Thymus (tissue), 11 donors: Measurements from ENCODE around the gene COL4A2. TPM values are rescaled to one million over a fixed set of nuclear protein-coding genes. Genes with fewer than 3 reads are reported as not detected.

Source experiments
- DNase-seq, 9 donors: peaks; one replicate each; pipeline ENCODE4 v3.0.0-alpha.2; 2013; ENCODE audit warnings: low spot score in 9 of 9, low read depth in 6 of 9, missing footprints in 1 of 9
- H3K27ac ChIP-seq, 2 donors: one replicate each; pipeline ENCODE4 v1.5.1; 2013; ENCODE audit warnings: control low read depth in 1 of 2, low read depth in 1 of 2, low read length in 1 of 2, mild to moderate bottlenecking in 1 of 2, moderate library complexity in 1 of 2
- H3K27me3 ChIP-seq, 2 donors: one replicate each; pipeline ENCODE4 v1.5.1; 2013; ENCODE audit warnings: low read length in 1 of 2; ENCODE audit not compliant: control insufficient read depth in 2 of 2, insufficient read depth in 1 of 2
- H3K36me3 ChIP-seq, 2 donors: one replicate each; pipeline ENCODE4 v1.5.1; 2013; ENCODE audit warnings: low read length in 1 of 2, mild to moderate bottlenecking in 1 of 2, moderate library complexity in 1 of 2; ENCODE audit not compliant: control insufficient read depth in 2 of 2, insufficient read depth in 2 of 2
- H3K4me1 ChIP-seq, 2 donors: one replicate each; pipeline ENCODE4 v1.5.1; 2013; ENCODE audit warnings: low read length in 2 of 2; ENCODE audit not compliant: control insufficient read depth in 2 of 2, insufficient read depth in 2 of 2
- H3K4me3 ChIP-seq, 2 donors: one replicate each; pipeline ENCODE4 v1.5.1; 2013; ENCODE audit warnings: low read length in 2 of 2, control low read depth in 1 of 2, mild to moderate bottlenecking in 1 of 2
- H3K9me3 ChIP-seq, 2 donors: one replicate each; pipeline ENCODE4 v1.5.1; 2013; ENCODE audit warnings: low read length in 1 of 2, mild to moderate bottlenecking in 1 of 2; ENCODE audit not compliant: control insufficient read depth in 2 of 2, insufficient read depth in 1 of 2
- WGBS: extraction: QIAGEN DNeasy Blood & Tissue Kit; methylation state at CpG from one replicate; pipeline ENCODE4 v1.1.7; 2013; 5-methylcytosine and 5-hydroxymethylcytosine counted together
- polyA plus RNA-seq: library from polyadenylated mRNA; stranded (reverse); fragments of 200-250 nt; gene quantifications from one replicate; pipeline ENCODE4 v1.2.3, GENCODE V29; 2013
- total RNA-seq: library from RNA; stranded (reverse); fragments of 120-200 nt; gene quantifications from one replicate; pipeline ENCODE4 v1.2.4, GENCODE V29; 2013
- donor health status: healthy.

Gene COL4A2
- total and polyA plus RNA-seq, 2 donors: 47.2 to 63.1 TPM

DNA sequence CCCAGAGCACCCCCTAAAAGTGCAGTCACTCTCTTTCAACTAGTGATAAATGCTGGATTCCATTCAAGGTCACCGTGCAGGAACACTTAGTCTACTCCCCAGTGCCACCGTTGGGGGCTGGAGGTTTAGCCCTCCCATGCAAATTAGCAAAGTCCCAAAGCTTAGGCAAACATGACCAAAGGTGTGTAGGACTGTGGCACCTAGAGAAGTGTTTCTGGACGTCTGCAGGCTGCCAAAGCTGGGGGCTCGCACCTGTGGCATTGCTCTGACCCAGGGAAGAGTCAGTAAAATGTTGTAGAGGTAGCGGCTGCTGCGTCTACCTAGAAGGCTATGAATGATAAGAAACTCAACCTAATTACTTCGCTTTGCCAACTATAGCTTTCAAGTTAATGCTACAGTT, 14.0 kb upstream of the COL4A2 start:
- H3K27me3 ChIP-seq: peaks cover 0 to 7% of the 10 kb centered on the region in 2 donors
- no peaks in the 10 kb centered on the region for H3K36me3 ChIP-seq
- no peaks in the 10 kb centered on the region for H3K4me1 ChIP-seq
- H3K4me3 ChIP-seq: no peak overlapping the region
- 92% methylated on average over 7 of the region's 7 CpGs for WGBS
- no peak overlapping the region for H3K27ac ChIP-seq
- DNase-seq: no peak
- no peaks in the 10 kb centered on the region for H3K9me3 ChIP-seq

DNA sequence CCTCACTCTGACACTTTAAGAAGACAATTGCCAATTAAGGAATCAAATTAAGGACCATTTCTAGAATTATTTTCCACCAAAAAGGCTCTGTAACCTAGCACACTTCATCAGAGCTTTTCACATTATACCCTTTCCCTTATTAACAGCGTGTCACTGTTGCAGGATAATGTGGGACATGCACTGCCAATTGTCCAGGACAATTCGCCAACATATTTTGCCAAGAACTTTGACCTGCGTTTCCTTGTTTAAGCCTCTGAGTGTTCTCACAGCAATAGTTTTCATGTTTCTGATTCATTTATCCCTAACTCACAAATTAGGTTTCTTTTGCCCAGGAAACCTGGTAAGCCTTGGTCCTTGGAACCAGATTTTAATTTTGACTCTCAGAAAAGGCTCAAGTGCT, 13.4 kb upstream of the COL4A2 start:
- Histone ChIP-seq H3K9me3 (no peaks in the 10 kb centered on the region), H3K27me3 (peaks cover 6 to 14% of the 10 kb centered on the region in 2 donors), H3K4me3 (no peak overlapping the region), H3K27ac (no peak overlapping the region), H3K36me3 (no peaks in the 10 kb centered on the region), H3K4me1 (no peaks in the 10 kb centered on the region)
- DNase-seq: no peak
- WGBS: 94% methylated on average over 3 of the region's 3 CpGs

DNA sequence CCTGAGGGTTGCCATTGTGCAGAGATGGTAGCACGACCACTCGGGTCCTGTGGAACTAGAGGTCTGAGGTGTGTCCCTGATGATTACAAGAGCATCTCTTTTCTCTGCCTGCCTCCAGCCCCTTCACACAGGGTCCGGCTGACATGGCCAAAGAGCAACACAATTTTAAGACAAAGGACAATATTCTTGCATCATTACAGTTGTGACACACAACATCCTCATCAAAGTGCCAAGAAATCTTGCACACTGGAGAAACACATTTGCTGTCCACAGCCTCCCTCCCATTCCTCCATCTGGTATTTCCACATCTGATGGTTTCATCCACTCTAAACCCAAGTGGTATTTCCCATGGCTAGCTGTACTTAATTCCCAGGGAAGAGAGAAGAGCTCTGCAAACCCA, 12.9 kb upstream of the COL4A2 start:
- H3K27me3 ChIP-seq: peaks cover 6 to 19% of the 10 kb centered on the region in 2 donors
- DNase-seq: no peak
- no peak overlapping the region for H3K4me3 ChIP-seq
- no peaks in the 10 kb centered on the region for H3K4me1 ChIP-seq
- no peaks in the 10 kb centered on the region for H3K36me3 ChIP-seq
- WGBS: 97% methylated on average over 3 of the region's 3 CpGs
- H3K9me3 ChIP-seq: no peaks in the 10 kb centered on the region
- H3K27ac ChIP-seq: no peak overlapping the region

DNA sequence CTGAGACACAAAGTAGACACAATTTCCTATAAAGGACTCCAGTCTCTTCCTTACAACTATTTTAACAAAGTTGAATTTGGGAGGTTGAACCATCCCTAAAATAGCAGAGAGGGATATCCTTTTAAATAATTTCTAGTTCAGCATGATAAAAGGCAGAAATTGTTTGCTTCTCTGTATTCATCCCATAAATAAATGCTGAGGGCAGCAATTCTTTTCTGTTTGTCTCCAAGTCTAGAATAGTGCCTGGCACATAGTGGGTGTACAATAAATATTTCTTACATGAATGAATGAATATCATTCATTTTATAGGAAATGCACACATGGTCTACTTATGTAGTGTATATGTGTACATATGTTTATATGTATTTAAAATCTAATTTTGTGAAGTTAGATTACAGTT, 12.5 kb upstream of the COL4A2 start:
- Histone ChIP-seq H3K9me3 (no peaks in the 10 kb centered on the region), H3K27ac (no peak overlapping the region), H3K36me3 (no peaks in the 10 kb centered on the region), H3K4me1 (no peaks in the 10 kb centered on the region), H3K27me3 (peaks cover 6 to 23% of the 10 kb centered on the region in 2 donors), H3K4me3 (no peak overlapping the region)
- DNase-seq: no peak

DNA sequence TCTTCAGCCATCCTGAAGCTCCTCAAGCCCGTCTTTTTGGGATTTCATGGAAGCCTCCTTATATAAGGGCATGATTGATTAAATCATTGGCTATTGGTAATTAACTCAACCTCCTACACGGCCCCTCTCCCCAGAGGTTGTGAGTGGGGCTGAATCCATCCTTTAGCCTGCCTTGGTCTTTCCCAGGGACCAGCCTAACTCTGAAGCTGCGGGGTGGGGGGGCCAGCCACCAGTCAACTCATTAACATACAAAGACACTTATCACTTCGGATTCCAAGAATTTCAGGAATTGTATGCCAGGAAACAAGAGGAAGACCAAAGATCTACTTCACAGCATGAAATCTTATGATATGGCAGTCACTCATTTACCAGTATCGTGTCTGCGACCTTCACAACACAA, 10.1 kb upstream of the COL4A2 start:
- no peak for DNase-seq
- H3K27me3 ChIP-seq: peaks cover 6 to 36% of the 10 kb centered on the region in 2 donors
- H3K4me3 ChIP-seq: no peak overlapping the region
- WGBS: 66% methylated on average over 6 of the region's 6 CpGs
- H3K27ac ChIP-seq: no peak overlapping the region
- H3K36me3 ChIP-seq: no peaks in the 10 kb centered on the region
- H3K9me3 ChIP-seq: no peaks in the 10 kb centered on the region
- H3K4me1 ChIP-seq: no peaks in the 10 kb centered on the region

DNA sequence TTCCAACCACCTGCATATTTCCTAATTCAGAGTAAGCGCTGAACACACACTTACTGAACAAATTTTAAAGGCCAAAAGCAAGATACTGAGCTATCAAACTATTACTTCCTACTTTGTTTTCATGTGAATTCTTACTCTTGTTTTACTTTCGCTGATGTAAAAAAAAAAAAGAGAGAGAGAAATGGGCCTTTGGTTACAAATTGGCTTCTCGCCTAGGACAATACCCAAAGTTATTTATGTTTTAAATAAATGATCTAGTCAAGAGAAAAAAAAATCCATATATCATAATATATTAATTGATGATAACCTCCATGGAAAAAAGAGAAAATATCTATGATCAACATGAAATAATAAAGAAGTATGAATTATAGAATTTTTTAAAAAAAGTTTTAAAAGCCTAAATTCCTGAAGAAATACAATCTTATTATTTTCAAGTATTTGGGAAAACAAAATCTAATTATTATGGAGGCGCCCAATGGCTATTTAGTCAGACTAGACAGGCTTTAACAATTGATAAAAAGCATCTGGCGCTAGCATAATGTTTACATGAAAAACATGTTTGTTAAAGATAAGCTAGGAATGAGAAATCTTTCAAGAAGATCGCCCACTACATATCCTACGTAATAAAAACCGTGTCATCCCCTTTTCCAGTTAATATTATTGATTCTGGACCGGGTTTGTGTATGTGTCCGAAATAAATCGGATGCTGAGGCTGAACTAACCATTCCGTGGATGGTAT, 9.1 kb upstream of the COL4A2 start:
- DNase-seq: no peak
- Histone ChIP-seq H3K4me3 (no peak overlapping the region), H3K27me3 (peaks cover 6 to 41% of the 10 kb centered on the region in 2 donors), H3K9me3 (no peaks in the 10 kb centered on the region), H3K27ac (no peak overlapping the region), H3K36me3 (no peaks in the 10 kb centered on the region), H3K4me1 (no peaks in the 10 kb centered on the region)
- WGBS: 59% methylated on average over 12 of the region's 12 CpGs

DNA sequence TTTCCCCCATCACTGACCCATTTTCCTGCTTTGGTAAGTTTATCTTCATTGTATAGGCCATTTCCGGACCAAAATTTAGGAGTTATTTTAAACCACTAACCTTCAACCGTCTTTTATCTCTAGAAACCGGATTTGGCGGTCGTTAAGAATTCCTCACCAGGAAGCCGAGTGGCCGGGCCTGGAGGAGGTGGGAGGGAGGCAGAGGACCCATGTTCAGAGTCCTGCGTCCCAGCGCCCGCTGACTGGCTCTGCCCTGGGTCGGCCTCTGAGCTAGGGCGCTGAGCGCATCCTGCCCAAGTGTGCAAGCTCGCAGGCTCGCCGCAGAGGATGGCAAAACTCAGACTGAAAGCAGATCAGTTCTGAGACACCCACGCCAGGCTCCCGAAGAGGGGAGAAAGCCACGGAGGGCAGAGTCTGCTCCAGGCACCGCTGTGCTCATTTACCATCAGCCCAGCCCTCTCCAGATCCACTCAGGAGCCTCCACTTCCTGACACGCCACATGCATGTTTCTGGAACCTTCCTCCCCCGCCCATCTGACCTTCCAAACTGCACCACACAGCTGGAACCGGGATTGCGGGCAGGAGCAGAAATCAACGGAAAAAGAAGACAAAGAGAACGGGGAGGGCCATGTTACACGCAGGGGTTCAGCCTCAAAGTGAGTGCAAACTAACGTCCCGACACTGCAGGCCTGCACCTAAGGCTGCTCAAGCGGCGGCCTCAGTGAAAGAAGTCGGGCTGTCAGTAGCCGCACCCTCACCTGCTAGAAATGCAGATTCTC, 8.4 kb upstream of the COL4A2 start:
- H3K27ac ChIP-seq: no peak overlapping the region
- H3K27me3 ChIP-seq: peaks cover 6 to 48% of the 10 kb centered on the region in 2 donors
- no peak for DNase-seq
- H3K4me1 ChIP-seq: no peaks in the 10 kb centered on the region
- H3K4me3 ChIP-seq: no peak overlapping the region
- no peaks in the 10 kb centered on the region for H3K36me3 ChIP-seq
- 21% methylated on average over 33 of the region's 33 CpGs for WGBS
- H3K9me3 ChIP-seq: no peaks in the 10 kb centered on the region

DNA sequence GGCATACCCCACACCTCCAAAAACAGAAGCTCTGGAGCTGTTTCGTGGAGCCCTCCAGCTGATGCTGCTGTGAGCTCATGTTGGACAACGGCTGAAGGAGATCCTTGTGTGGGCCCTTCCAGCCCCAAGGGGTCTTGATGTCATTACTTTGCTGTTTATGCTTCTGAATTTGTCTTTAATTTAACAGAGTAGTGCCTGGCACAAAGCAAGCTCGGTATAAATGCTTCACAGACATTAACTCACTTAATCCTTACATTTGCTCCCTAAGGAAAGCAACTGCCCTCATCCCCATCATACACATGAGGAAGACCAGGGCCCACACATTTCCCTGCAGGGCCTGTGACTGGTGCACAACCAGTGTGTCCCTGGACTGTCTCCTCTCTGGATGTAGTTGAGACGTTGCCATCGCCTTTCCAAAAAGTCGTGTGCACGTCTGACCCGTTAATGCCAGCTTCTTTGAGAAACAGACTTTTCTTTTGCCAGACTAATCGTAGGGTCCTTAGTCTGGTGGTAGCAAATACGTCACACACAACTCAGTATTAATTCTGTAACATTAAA, 7.7 kb upstream of the COL4A2 start:
- no peak for DNase-seq
- Histone ChIP-seq H3K36me3 (no peaks in the 10 kb centered on the region), H3K4me3 (no peak overlapping the region), H3K9me3 (no peaks in the 10 kb centered on the region), H3K27me3 (peaks cover 6 to 50% of the 10 kb centered on the region in 2 donors), H3K4me1 (no peaks in the 10 kb centered on the region), H3K27ac (no peak overlapping the region)
- WGBS: 72% methylated on average over 10 of the region's 10 CpGs

DNA sequence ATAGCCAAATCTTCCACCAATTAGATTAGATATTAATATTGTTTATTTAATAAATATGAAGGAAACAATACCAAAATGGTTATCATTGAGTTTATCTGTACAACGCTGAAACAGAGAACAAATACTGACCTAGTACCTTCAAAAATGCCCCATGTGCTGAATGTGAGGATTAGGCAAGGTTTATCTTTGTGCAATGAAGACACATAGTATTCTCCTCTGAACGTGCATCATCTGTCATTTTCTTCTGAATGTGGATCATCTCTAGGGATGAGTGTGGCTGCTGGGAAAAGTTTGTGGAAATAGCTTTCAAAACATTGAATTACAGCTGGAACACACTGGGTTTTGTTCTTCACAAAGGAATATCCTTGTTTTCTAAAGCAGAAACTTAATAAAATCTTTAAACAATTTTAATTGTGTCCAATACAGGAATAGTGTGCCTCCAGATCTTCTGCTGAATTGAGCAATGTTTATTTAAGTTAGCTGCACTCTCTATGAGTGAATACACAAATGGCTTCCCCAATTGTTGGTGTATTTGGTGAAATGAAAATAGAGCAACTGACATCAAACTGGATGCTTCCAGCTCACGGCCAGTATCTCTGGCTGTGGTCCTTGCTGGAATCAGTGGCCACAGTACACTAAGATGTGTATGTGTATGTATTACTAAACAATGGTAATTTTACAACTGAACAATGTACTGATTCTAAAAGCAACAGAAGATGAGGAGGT, 6.8 kb upstream of the COL4A2 start:
- Histone ChIP-seq H3K27ac (no peak overlapping the region), H3K4me1 (no peaks in the 10 kb centered on the region), H3K9me3 (no peaks in the 10 kb centered on the region), H3K27me3 (peaks cover 6 to 59% of the 10 kb centered on the region in 2 donors), H3K36me3 (no peaks in the 10 kb centered on the region), H3K4me3 (no peak overlapping the region)
- WGBS: 83% methylated on average over 3 of the region's 3 CpGs
- DNase-seq: no peak
